Measurements from ENCODE around the gene IER2. TPM values are rescaled to one million over a fixed set of nuclear protein-coding genes. Genes with fewer than 3 reads are reported as not detected.

Gene IER2
- total and polyA plus RNA-seq, 2 of the 8 experiments (the other 6 are each of a cell fraction or from before 2014, with no cell fraction given) = 84.5 to 138 TPM

DNA sequence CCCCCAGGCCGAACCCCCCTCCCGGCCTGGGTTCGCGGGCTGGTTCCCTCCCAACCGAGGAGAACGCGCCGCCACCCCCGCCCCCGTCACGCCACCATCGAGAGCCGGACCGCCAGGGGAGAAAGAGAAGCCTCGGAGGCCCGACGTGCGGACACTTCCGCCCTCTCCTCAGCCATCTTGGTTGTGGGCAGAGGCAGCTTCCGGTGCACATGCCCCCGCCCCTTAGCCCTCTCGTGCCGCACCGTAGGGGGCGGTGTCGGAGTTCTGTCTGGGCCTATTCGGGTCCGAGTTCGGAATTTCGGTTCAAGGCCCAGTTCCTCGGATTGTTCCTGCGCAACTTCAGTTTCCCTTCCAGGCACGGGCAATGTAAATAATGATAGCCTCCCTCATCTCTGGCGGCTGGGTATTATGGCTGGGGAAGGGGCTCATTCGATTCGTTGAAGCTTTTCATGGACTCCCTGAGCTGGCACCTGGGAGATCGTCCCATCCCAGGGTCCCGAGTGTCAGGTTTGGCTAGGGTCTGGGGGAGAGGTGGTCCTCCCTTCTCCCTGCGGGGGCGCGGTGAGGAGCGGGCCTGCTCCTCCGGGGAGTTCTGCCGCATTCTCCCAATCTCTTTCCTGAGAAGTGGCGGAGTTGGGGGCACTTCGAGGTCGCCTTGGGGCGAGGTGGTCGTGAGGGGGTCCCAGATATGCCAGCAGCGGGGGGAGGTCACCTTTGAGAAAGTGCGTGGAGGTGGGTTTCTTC, at the start of gene IER2, which contains the start of gene STX10 (continued):
- TF ChIP-seq CBX5 (IDR thresholded peaks at IDR 0.05; ENCODE audit: low read depth, low read length) = no peak
- no peak for TF ChIP-seq CTBP2 (IDR thresholded peaks at IDR 0.05; ENCODE audit: borderline replicate concordance, insufficient read depth, insufficient read length, low read length)
- no peak for TF ChIP-seq TCF12 (IDR thresholded peaks at IDR 0.05; ENCODE audit: low read depth, low read length)
- peak; percentile 56; the same call in 1 of the 2 replicates for TF ChIP-seq EGR1 (IDR thresholded peaks at IDR 0.05; ENCODE audit: borderline replicate concordance, low read depth, low read length)
- no peak for TF ChIP-seq SP1 (IDR thresholded peaks at IDR 0.05; ENCODE audit: low read depth, low read length)
- no peak for TF ChIP-seq USF2 (IDR thresholded peaks at IDR 0.05; ENCODE audit: low read length)
- TF ChIP-seq NRF1 (IDR thresholded peaks at IDR 0.05; ENCODE audit: low read depth, low read length) = no peak
- TF ChIP-seq CHD1 (IDR thresholded peaks at IDR 0.05; ENCODE audit: low read depth, low read length) = no peak
- peak; percentile 95 for TF ChIP-seq GABPA (IDR thresholded peaks at IDR 0.05; ENCODE audit: borderline replicate concordance, insufficient read depth, low read length)
- TF ChIP-seq JUND (IDR thresholded peaks at IDR 0.05; ENCODE audit: low read length) = 0 out of 2 replicates have a peak, but pooled peaks have one; percentile 25
- TF ChIP-seq ZNF274 (IDR thresholded peaks at IDR 0.05; ENCODE audit: borderline replicate concordance, extremely low read depth, low read length) = no peak
- TF ChIP-seq TAF7 (optimal IDR thresholded peaks at IDR 0.05; ENCODE audit: borderline replicate concordance, low read depth, low read length) = peak; percentile 30
- no peak for TF ChIP-seq CHD2 (IDR thresholded peaks at IDR 0.05; ENCODE audit: low read length)
- TF ChIP-seq CEBPB (IDR thresholded peaks at IDR 0.05; ENCODE audit: low read depth, low read length) = no peak
- TF ChIP-seq POLR2AphosphoS5 (IDR thresholded peaks at IDR 0.05; ENCODE audit: low read depth, low read length) = no peak; the same call in 1 of the 2 replicates
- TF ChIP-seq SIN3A (conservative IDR thresholded peaks at IDR 0.05 in 1 of 2, IDR thresholded peaks at IDR 0.05 in 1 of 2; ENCODE audit: low read depth in 1 of 2, low read length in 2 of 2) = peak; percentile 13 to 86; a peak in 2 of 4 replicates
- TF ChIP-seq SRF (IDR thresholded peaks at IDR 0.05; ENCODE audit: low read depth, low read length) = no peak
- TF ChIP-seq YY1 (IDR thresholded peaks at IDR 0.05; ENCODE audit: low read depth, low read length) = peak; percentile 99
- peak in 1 of 2 experiments; percentile 43; a peak in 1 of 3 replicates for TF ChIP-seq EP300 (IDR thresholded peaks at IDR 0.05; ENCODE audit: borderline replicate concordance in 1 of 2, low read depth in 2 of 2, low read length in 2 of 2)
- TF ChIP-seq, protein P1, sequence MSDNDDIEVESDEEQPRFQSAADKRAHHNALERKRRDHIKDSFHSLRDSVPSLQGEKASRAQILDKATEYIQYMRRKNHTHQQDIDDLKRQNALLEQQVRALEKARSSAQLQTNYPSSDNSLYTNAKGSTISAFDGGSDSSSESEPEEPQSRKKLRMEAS (IDR thresholded peaks at IDR 0.05) = peak; percentile 81
- peak; percentile 88 for TF ChIP-seq ASH2L (IDR thresholded peaks at IDR 0.05; ENCODE audit: low read length)
- no peak for TF ChIP-seq RFX5 (IDR thresholded peaks at IDR 0.05; ENCODE audit: borderline replicate concordance, low read depth, low read length)
- TF ChIP-seq BCL11A (IDR thresholded peaks at IDR 0.05; ENCODE audit: low read depth in 2 of 2, low read length in 2 of 2) = no peak

Measured in H1 (cell line).